Stomach (tissue), 9 donors: ENCODE measurements around the gene UTP14A. TPM values are rescaled to one million over a fixed set of nuclear protein-coding genes. Genes with fewer than 3 reads are reported as not detected.

Experiments used
- DNase-seq, 2 donors: peaks; one replicate each; pipeline versions ENCODE4 v3.0.0 to v3.0.0-alpha.2; 2013 to 2019
- H3K27ac ChIP-seq, 5 donors: fragments of 200-600 bp in 4 of 5; sonication (generic) in 4 of 5; one replicate each; pipeline ENCODE4 v1.5.1; 2013 to 2019; ENCODE audit warnings: mild to moderate bottlenecking in 1 of 5, moderate library complexity in 1 of 5
- H3K27me3 ChIP-seq, 3 donors: fragments of 200-600 bp; sonication (generic); one replicate each; pipeline ENCODE4 v1.5.1; 2017 to 2019; ENCODE audit warnings: mixed run types in 1 of 3
- H3K36me3 ChIP-seq, 4 donors: fragments of 200-600 bp; sonication (generic); 1 replicate in 3 of 4; 2 replicates in 1 of 4; pipeline ENCODE4 v1.5.1; 2016 to 2019
- H3K4me1 ChIP-seq, 4 donors: fragments of 200-600 bp; sonication (generic); one replicate each; pipeline ENCODE4 v1.5.1; 2016 to 2019
- H3K4me3 ChIP-seq, 4 donors: fragments of 200-600 bp; sonication (generic) in 3 of 4; one replicate each; pipeline ENCODE4 v1.5.1; 2016 to 2019; ENCODE audit warnings: mild to moderate bottlenecking in 1 of 4
- H3K9me3 ChIP-seq, 4 donors: fragments of 200-600 bp; sonication (generic); one replicate each; pipeline ENCODE4 v1.5.1; 2016 to 2019
- EP300 ChIP-seq: sonication (generic); formaldehyde crosslinking; IDR thresholded peaks from one replicate; pipeline ENCODE4 v1.6.1; 2017; ENCODE audit warnings: antibody characterized with exemption
- POLR2A ChIP-seq, 4 donors: fragments of 450-650 bp; IDR thresholded peaks; one replicate each; pipeline ENCODE4 v1.6.1; 2016; ENCODE audit warnings: antibody characterized with exemption in 4 of 4, control low read depth in 2 of 4, mild to moderate bottlenecking in 1 of 4, moderate library complexity in 1 of 4
- POLR2AphosphoS5 ChIP-seq, 3 donors: sonication (generic); formaldehyde crosslinking; IDR thresholded peaks; one replicate each; pipeline ENCODE4 v1.6.1; 2016; ENCODE audit warnings: antibody characterized with exemption in 3 of 3
- WGBS, 5 donors: extraction: QIAGEN DNeasy Blood & Tissue Kit in 3 of 5; methylation state at CpG; one replicate each; pipeline versions ENCODE4 v1.1.5 to v1.1.7; 2013 to 2018; 5-methylcytosine and 5-hydroxymethylcytosine counted together
- intact Hi-C: fragments of 100-400 bp; cut with DNase I; formaldehyde crosslinking; loops from one replicate; pipeline ENCODE4 v1.15.1; 2023; ENCODE audit warnings: low total_unique reads
- polyA plus RNA-seq, 3 donors: library from polyadenylated mRNA; stranded (reverse); fragments of 200-250 nt; gene quantifications; one replicate each; pipeline ENCODE4 v1.2.3, GENCODE V29; 2013
- total RNA-seq, 5 donors: library from RNA; depleted of rRNA; stranded (reverse); fragments of >200 nt; gene quantifications; one replicate each; pipeline versions ENCODE4 v1.1.0 to v1.2.3, GENCODE V29; 2014 to 2016
- TF ChIP-seq, protein P1 (sequence below), 7 experiments: fragments of 450-650 bp in 4 of 7; fragments of 200-600 bp in 3 of 7; sonication (generic) in 3 of 7; IDR thresholded peaks; one replicate each; pipeline ENCODE4 v1.5.1; 2016 to 2019; ENCODE audit warnings: antibody characterized with exemption in 7 of 7, control low read depth in 2 of 7, mild to moderate bottlenecking in 1 of 7
- donor health status: healthy with polysubstance abuse.
- donor health status: Bipolar disorder and iron deficiency.
- donor health status: healthy.

The UTP14A gene
- total and polyA plus RNA-seq, 8 donors, result 4.1 to 18.1 (median 13.2) TPM

DNA sequence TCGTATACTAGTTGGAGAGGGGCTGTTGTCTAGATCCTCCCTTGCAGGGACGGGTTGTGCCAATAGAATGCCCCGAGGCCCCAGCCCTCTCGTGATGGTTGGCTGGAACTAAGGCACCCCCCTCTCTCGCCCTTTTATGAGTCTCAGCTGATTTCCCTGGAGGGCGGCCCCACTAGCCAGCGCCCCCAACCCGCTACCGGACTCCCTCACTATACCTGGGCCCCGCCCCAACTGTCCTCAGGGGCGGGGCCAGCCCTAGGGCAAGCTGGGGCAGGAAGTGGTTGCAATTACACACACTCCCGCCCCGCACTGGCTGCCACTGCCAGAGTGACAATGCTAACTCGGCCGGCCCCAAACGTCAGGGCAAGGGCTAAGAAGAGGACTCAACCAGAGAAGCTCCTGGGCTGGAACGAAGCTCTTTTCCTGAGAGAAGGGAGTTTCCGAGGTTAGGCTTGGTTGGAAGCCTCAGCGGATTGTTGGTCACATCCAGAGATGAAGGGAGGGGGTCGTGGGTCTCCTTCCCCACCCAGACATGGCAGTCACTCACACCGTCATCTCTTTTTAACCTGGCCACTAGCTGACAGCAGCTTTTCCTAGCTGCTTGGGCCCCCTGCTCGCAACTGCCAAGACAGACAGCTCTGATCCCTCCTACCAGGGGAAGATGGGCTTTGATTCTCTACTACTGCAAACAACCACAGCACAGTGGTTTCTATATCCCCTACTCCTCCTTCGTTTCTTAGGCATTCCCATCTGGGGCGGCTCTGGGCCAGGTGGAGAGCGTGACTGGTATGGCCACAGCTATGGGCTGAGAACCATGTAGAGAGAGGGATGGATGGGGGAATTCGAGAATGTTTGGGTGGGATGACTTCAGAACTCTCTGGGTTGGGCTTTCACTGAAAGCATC lies 55.5 kb downstream of the UTP14A start:
- TF ChIP-seq POLR2AphosphoS5 (IDR thresholded peaks at IDR 0.05) (peak in 1 of 3 donors; percentile 30), EP300 (no peak), POLR2A (IDR thresholded peaks at IDR 0.05) (no peak)
- TF ChIP-seq, protein P1, sequence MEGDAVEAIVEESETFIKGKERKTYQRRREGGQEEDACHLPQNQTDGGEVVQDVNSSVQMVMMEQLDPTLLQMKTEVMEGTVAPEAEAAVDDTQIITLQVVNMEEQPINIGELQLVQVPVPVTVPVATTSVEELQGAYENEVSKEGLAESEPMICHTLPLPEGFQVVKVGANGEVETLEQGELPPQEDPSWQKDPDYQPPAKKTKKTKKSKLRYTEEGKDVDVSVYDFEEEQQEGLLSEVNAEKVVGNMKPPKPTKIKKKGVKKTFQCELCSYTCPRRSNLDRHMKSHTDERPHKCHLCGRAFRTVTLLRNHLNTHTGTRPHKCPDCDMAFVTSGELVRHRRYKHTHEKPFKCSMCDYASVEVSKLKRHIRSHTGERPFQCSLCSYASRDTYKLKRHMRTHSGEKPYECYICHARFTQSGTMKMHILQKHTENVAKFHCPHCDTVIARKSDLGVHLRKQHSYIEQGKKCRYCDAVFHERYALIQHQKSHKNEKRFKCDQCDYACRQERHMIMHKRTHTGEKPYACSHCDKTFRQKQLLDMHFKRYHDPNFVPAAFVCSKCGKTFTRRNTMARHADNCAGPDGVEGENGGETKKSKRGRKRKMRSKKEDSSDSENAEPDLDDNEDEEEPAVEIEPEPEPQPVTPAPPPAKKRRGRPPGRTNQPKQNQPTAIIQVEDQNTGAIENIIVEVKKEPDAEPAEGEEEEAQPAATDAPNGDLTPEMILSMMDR (IDR thresholded peaks at IDR 0.05), result no peak
- H3K9me3 ChIP-seq, result no peaks in the 10 kb centered on the region
- H3K36me3 ChIP-seq, result no peaks in the 10 kb centered on the region
- peaks cover 0 to 4% (median 0%) of the 10 kb centered on the region in 3 donors for H3K27me3 ChIP-seq
- DNase-seq, result peak; percentile 75 to 83
- H3K4me3 ChIP-seq, result peak overlapping the region; percentile 2 to 15 (median 13)
- 12 to 38% (median 23%) methylated on average over 10 to 26 of the region's 26 CpGs for WGBS, 5 donors
- peaks cover 0 to 20% (median 10%) of the 10 kb centered on the region in 4 donors for H3K4me1 ChIP-seq
- intact Hi-C loops, result no loop called here
- peak overlapping the region; percentile 9 to 67 (median 56) for H3K27ac ChIP-seq

GRCh38 chrX:129963729-129964128 lies 57.8 kb downstream of the UTP14A start:
- H3K27ac ChIP-seq, result no peak overlapping the region
- WGBS, 5 donors, result 76 to 92% (median 89%) methylated on average over 7 to 8 of the region's 8 CpGs
- H3K4me1 ChIP-seq, result peaks cover 0 to 12% (median 5%) of the 10 kb centered on the region in 4 donors
- intact Hi-C loops, result no loop called here
- H3K36me3 ChIP-seq, result no peaks in the 10 kb centered on the region
- TF ChIP-seq EP300, result no peak
- TF ChIP-seq POLR2A (IDR thresholded peaks at IDR 0.05), result no peak
- no peak for TF ChIP-seq POLR2AphosphoS5 (IDR thresholded peaks at IDR 0.05)
- TF ChIP-seq, protein P1 (IDR thresholded peaks at IDR 0.05), result no peak
- H3K9me3 ChIP-seq, result peaks cover 0 to 4% (median 0%) of the 10 kb centered on the region in 4 donors
- H3K4me3 ChIP-seq, result no peak overlapping the region
- peaks cover 0 to 4% (median 0%) of the 10 kb centered on the region in 3 donors for H3K27me3 ChIP-seq
- no peak for DNase-seq

DNA sequence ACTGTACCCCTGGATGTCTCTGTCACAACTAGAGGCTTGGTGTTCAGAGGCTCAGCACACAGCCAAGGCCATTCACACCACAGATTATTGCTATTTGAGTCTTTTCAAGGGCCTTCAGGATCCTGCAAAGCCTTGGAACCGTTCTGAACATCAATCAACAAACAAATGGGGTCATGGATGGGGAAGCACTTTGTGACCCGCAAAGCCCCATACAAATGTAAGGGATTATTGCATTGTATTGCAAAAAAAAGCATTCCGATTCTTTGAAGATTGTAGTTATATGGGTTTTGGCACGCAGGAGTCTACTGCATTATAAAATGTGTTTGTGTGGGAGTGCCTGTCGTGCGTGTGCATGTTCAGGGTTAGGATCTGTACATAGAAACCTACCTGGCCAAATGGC lies 59.2 kb downstream of the UTP14A start:
- H3K36me3 ChIP-seq, result no peaks in the 10 kb centered on the region
- H3K27me3 ChIP-seq, result no peaks in the 10 kb centered on the region
- WGBS, 5 donors, result 72 to 85% (median 81%) methylated on average over 6 of the region's 6 CpGs
- no peak for DNase-seq
- H3K4me3 ChIP-seq, result no peak overlapping the region
- H3K9me3 ChIP-seq, result peaks cover 0 to 11% (median 2%) of the 10 kb centered on the region in 4 donors
- intact Hi-C loops, result no loop called here
- TF ChIP-seq, protein P1 (IDR thresholded peaks at IDR 0.05), result no peak
- TF ChIP-seq POLR2AphosphoS5 (IDR thresholded peaks at IDR 0.05) (no peak), EP300 (no peak), POLR2A (IDR thresholded peaks at IDR 0.05) (no peak)
- peaks cover 0 to 6% (median 2%) of the 10 kb centered on the region in 4 donors for H3K4me1 ChIP-seq
- no peak overlapping the region for H3K27ac ChIP-seq

- WGBS, 5 donors, result 78 to 95% (median 93%) methylated on average over 3 of the region's 3 CpGs
- intact Hi-C loops, result no loop called here
- TF ChIP-seq, protein P1 (IDR thresholded peaks at IDR 0.05), result no peak
- TF ChIP-seq EP300 (no peak), POLR2AphosphoS5 (IDR thresholded peaks at IDR 0.05) (no peak), POLR2A (IDR thresholded peaks at IDR 0.05) (no peak)
Measured at GRCh38 chrX:129968968-129969367, 63.0 kb downstream of the UTP14A start.

More at GRCh38 chrX:129968968-129969367, 63.0 kb downstream of the UTP14A start:
- no peak for DNase-seq
- H3K4me3 ChIP-seq, result no peak overlapping the region
- H3K27ac ChIP-seq, result no peak overlapping the region
- H3K36me3 ChIP-seq, result no peaks in the 10 kb centered on the region
- H3K4me1 ChIP-seq, result no peaks in the 10 kb centered on the region
- no peaks in the 10 kb centered on the region for H3K27me3 ChIP-seq
- H3K9me3 ChIP-seq, result peaks cover 0 to 11% (median 2%) of the 10 kb centered on the region in 4 donors
